ENCODE measurements around the gene CSF1.

- TF ChIP-seq CTCF (IDR thresholded peaks at IDR 0.05 in 8 of 11, conservative IDR thresholded peaks at IDR 0.05 in 3 of 11) (no peak), POLR2A (IDR thresholded peaks at IDR 0.05) (no peak), POLR2AphosphoS5 (IDR thresholded peaks at IDR 0.05) (no peak)
Observed at GRCh38 chr1:109884242-109884891, 26.3 kb upstream of the CSF1 start.
